ENCODE results near the gene MTMR3. TPM values are rescaled to one million over a fixed set of nuclear protein-coding genes. Genes with fewer than 3 reads are reported as not detected.
A peak's percentile ranks its signal among the peaks of the same experiment; 100 is the strongest.

Gene MTMR3
- total RNA-seq, 1 donor from 2014 or later, result 36.9 TPM

- Mint-ChIP-seq H3K27me3 (ENCODE audit: low read depth) (no peaks in the 10 kb centered on the region), H3K36me3 (ENCODE audit: low read depth) (no peaks in the 10 kb centered on the region), H3K9me3 (ENCODE audit: low read depth) (peaks cover 3% of the 10 kb centered on the region), H3K4me3 (ENCODE audit: unreplicated experiment) (no peak overlapping the region), H3K4me1 (ENCODE audit: low read depth) (peaks cover 33% of the 10 kb centered on the region), H3K27ac (ENCODE audit: unreplicated experiment) (no peak overlapping the region)
- TF ChIP-seq CTCF (IDR thresholded peaks at IDR 0.05), result no peak
- DNase-seq (ENCODE audit: low spot score), result no peak
Measured at GRCh38 chr22:29937940-29938693, 55.1 kb downstream of the MTMR3 start.

- Mint-ChIP-seq H3K36me3 (ENCODE audit: low read depth) (no peaks in the 10 kb centered on the region), H3K4me3 (ENCODE audit: unreplicated experiment) (no peak overlapping the region), H3K27ac (ENCODE audit: unreplicated experiment) (no peak overlapping the region), H3K9me3 (ENCODE audit: low read depth) (peaks cover 3% of the 10 kb centered on the region), H3K4me1 (ENCODE audit: low read depth) (peaks cover 37% of the 10 kb centered on the region), H3K27me3 (ENCODE audit: low read depth) (no peaks in the 10 kb centered on the region)
- no peak for TF ChIP-seq CTCF (IDR thresholded peaks at IDR 0.05)
- no peak for DNase-seq (ENCODE audit: low spot score)
Measured at GRCh38 chr22:29940526-29940925, 57.6 kb downstream of the MTMR3 start.

GRCh38 chr22:29944339-29944738 lies 61.4 kb downstream of the MTMR3 start:
- TF ChIP-seq CTCF (IDR thresholded peaks at IDR 0.05), result no peak
- peaks cover 50% of the 10 kb centered on the region for H3K4me1 Mint-ChIP-seq (ENCODE audit: low read depth)
- H3K36me3 Mint-ChIP-seq (ENCODE audit: low read depth), result no peaks in the 10 kb centered on the region
- no peak overlapping the region for H3K4me3 Mint-ChIP-seq (ENCODE audit: unreplicated experiment)
- H3K27ac Mint-ChIP-seq (ENCODE audit: unreplicated experiment), result peak overlapping the region; percentile 49
- DNase-seq (ENCODE audit: low spot score), result no peak
- peaks cover 3% of the 10 kb centered on the region for H3K9me3 Mint-ChIP-seq (ENCODE audit: low read depth)
- H3K27me3 Mint-ChIP-seq (ENCODE audit: low read depth), result no peaks in the 10 kb centered on the region

GRCh38 chr22:29945435-29945834 lies 62.5 kb downstream of the MTMR3 start:
- Mint-ChIP-seq H3K27ac (ENCODE audit: unreplicated experiment) (no peak overlapping the region), H3K9me3 (ENCODE audit: low read depth) (peaks cover 3% of the 10 kb centered on the region), H3K4me1 (ENCODE audit: low read depth) (peaks cover 52% of the 10 kb centered on the region), H3K4me3 (ENCODE audit: unreplicated experiment) (no peak overlapping the region), H3K27me3 (ENCODE audit: low read depth) (no peaks in the 10 kb centered on the region), H3K36me3 (ENCODE audit: low read depth) (no peaks in the 10 kb centered on the region)
- no peak for TF ChIP-seq CTCF (IDR thresholded peaks at IDR 0.05)
- no peak for DNase-seq (ENCODE audit: low spot score)

GRCh38 chr22:29946220-29946619 lies 63.2 kb downstream of the MTMR3 start:
- TF ChIP-seq CTCF (IDR thresholded peaks at IDR 0.05), result no peak
- DNase-seq (ENCODE audit: low spot score), result no peak
- Mint-ChIP-seq H3K9me3 (ENCODE audit: low read depth) (peaks cover 3% of the 10 kb centered on the region), H3K27ac (ENCODE audit: unreplicated experiment) (no peak overlapping the region), H3K4me1 (ENCODE audit: low read depth) (peaks cover 52% of the 10 kb centered on the region), H3K36me3 (ENCODE audit: low read depth) (no peaks in the 10 kb centered on the region), H3K27me3 (ENCODE audit: low read depth) (no peaks in the 10 kb centered on the region), H3K4me3 (ENCODE audit: unreplicated experiment) (no peak overlapping the region)
